Daoy (cell line): ENCODE measurements around the gene HES2. TPM values are rescaled to one million over a fixed set of nuclear protein-coding genes. Genes with fewer than 3 reads are reported as not detected.
"Not testable (repeated sequence)": the region's sequence is repeated elsewhere in the genome, so short reads cannot be mapped to it uniquely, and the experiment has no call there.

Source experiments
- DNase-seq: peaks from one replicate; pipeline ENCODE4 v3.0.0-alpha.2; 2015; ENCODE audit warnings: low read depth
- total RNA-seq: library from RNA; depleted of rRNA; stranded (reverse); fragments of >200 nt; shearing (Covaris generic); gene quantifications from 2 replicates; pipeline ENCODE4 v1.2.3, GENCODE V29; 2014; rRNA removed

Gene HES2, protein sequence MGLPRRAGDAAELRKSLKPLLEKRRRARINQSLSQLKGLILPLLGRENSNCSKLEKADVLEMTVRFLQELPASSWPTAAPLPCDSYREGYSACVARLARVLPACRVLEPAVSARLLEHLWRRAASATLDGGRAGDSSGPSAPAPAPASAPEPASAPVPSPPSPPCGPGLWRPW
- 0.27 TPM in 1 of 2 replicates, not detected in the other for total RNA-seq

DNA sequence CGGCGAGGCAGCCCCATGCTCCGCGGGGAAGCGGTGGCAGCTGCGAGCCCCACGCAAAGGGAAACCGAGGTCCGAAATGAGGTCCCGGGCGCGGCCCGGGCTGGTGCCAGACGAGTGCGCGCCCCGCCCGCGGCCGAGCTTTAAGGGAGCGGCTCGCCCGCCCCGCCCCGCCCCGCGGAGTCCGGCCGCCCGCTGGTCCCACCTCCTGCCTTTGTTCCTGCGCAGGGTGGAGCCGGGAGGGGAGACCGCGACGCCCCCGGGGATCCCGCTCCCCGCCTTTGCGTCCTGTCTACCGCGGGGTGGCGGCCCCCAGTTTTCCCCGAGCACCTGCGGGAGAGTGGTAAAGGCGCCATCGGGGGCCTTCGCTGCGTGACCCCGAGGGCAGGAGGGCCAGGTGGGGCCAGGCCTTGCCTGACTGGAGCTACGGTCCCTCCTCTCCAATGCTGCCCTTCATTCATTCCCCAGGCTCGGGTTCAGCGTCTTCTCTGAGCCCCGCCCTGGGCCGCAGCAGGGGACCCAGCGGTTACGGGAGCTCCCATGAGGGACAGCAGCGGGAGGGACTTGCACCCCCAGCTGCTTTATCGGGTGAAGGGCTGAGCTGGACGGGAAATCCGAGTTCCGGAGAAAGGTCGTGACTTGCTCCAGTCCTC is at the start of gene HES2:
HES2 (minus strand) TSS at position 116 of the 650 bp plus-strand sequence; CDS start at position 17, 99 bp downstream.
- peak; percentile 48 for DNase-seq

DNA sequence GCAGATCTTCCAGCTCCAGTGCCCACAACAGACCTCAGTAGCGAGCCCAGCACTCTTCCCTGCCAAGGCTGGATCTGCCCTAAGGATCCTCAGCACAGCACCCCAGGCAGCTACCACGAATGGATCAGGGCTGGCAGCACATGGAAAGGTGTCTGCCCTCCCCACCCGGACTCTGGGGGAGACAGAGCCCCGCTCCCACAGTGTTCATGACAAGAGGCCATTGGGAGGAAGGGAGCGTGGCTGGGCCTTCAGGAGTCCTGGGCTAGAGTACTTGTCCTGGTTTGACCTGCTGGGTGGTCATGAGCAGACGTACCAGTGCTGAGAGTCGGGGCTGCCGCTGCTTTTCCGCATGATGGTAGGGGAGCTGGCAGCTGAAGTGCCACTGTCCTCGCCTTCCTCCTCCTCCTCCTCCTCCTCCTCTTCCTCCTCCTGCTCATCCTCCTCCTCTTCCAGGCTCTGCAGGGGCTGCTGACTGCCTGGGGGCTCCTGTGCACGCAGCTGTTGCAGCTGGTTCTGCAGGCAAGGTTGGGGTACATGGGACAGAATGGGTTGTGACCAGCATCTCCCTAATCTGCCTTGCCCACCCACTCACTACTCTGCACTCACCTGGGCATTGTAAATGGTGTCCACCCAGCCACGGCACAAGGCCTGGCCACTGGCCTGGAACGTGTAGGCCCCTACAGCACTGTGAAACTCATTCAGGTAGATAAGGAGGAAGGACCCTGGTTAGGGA is 49.2 kb upstream of the HES2 start:
- no peak for DNase-seq

DNA sequence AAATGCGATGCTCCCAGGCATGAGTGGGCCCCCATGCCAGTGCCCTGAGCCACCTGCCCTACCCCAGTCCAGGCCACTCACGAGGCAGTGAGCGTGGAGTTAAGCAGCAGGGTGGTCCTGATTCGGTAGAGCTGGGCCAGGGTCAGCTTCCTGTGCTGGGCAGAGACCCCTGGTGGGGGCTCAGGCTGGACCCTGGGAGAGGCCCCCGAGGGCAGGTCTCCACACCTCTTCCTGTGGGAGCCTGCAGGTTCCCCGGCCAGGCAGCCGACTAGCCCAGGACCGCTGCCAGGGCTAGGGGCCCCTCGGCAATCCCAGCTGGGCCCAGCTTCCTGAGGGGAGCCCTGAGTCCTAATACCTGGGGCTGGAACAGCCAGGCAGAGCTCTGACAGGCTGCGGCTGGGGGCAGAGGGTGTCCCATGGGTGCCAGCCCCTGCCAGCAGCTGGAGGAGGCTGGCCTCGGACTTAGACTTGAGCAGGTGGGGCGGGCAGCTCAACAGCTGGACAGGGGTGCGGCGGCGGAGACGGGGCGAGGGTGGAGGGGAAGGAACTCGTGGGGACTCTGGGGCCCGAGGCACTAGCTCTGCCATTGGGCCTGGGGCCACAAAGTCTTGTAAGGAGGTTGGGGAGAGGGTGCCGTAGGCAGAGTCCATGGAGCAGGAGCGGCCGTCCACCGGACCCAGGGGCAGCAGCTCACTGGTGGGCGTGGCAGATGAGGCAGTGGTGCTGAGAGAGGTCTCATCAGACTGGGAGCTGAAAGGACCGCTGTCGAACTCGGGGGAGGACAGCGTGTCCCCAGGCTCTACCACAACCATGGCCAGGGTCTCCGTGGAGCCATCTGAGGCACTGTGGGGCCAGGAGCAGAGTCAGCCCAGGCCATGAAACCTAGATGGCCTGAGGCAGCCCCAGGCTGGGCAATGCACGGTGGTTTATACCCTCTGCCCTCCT is 48.3 kb upstream of the HES2 start:
- DNase-seq, result no peak

DNA sequence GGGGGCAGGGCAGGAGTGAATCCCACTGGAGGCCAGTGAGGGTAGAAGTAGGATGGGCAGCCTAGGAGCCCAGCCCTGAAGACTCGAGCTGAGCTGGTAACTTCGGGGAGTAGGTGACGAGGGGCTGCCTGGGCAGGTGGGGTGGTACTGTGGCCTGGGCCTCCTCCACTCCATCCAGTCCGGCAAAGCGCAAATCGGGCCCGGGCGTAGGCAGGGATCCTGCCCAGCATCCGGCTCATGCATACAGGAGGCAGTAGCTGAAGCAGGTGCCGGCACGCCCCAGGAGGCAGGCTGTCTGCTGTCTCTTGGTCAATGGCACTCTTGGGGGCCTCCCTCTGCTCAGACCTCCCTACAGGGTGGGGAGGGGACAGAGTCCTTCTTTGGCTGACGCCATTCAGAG is 47.5 kb upstream of the HES2 start:
- no peak for DNase-seq

DNA sequence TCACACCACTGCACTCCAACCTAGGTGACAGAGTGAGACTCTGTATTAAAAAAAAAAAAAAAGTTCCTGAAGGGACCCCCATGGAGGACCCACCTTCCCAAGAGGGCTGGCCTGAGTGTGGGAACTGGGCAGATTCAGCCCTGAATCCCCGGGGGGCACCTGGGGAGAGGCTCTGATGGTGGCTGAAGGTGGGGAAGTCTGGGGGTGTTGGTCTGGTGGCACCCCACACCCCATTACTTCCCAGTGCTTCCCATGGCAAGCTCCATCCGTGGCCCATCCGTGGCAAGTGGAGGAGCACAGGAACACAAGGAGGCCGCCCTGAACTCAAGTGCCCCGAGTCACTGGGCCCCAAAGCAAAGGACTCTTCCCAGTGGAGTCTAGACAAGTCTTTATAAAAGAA is 47.0 kb upstream of the HES2 start:
- no peak for DNase-seq

DNA sequence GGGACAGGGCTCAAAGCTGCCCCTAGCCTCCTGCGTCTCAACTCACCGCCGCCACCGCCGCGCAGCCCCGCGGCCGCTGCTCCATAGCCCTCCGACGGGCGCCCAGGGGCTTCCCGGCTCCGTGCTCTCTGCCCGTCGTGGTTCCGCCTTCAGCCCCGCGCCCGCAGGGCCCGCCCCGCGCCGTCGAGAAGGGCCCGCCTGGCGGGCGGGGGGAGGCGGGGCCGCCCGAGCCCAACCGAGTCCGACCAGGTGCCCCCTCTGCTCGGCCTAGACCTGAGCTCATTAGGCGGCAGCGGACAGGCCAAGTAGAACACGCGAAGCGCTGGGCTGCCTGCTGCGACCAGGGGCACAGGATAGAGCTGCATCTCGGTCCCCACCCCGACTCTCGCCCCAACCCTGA is 46.3 kb upstream of the HES2 start, which contains the start of gene TNFRSF25:
TNFRSF25 (minus strand) TSS at position 151 of the 400 bp plus-strand sequence; CDS start at position 85, 66 bp downstream.
- DNase-seq, result no peak

DNA sequence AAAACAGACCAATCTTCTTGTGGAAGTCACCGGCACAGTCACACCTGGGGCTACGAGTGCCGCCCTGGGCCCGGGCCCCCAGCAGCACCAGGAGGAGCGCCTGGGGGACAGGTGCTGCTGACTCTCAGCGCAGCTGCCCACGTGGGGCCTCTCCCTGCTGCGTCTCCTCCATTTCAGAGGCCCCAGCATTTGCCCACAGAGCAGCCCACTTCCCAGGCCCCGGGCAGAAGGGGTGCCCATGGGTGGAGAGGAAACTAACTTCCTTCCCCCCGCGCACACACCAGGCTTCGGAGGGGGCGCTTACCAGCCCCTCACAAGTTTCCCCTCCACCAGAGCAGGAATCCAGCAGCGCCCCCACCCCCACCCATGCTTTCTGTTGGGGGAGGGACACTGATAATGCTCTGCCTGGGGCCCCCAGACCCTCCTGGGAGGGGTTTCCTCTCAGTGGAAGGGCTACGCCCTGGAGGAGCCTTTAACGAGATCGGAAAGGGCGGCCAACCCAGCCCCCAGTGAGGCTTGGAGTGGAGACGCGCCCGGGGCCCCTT is 45.8 kb upstream of the HES2 start:
- no peak for DNase-seq

DNA sequence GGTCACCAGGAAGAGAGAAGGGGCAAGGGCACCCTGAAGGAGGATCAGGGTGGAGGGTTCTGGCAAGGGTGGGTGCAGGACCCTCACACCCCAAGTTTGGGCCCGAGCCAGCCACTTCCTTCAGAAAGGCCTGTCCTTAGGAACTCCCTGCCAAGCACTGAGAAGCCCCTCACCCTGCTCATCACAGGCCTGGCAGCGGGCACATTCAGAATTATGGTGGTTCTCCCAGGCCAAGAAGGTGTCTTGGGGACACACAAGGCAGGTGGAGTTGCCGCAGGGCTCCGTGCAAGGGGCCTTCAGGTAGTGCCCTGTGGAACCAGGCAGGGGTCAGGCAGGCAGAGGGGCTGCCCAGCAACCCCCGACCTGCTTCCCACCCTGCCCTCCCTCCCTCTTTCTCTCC is 45.2 kb upstream of the HES2 start:
- DNase-seq, result no peak

DNA sequence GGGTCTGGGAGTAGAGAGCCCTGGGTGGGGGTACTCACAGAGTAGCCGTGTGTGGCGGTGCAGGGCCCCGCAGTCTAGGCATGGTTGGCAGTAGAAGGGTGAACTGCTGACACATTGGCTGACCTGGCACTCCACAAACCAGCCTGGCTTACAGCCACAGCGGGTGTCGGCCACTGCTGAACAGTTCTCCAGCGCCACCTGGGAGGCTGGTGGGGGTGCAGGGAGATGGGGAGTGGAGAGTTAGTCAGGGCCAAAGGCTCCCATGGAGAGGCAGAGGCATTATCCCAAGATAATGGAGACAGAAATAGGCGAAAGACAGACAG is 44.8 kb upstream of the HES2 start:
- DNase-seq, result peak; percentile 43

DNA sequence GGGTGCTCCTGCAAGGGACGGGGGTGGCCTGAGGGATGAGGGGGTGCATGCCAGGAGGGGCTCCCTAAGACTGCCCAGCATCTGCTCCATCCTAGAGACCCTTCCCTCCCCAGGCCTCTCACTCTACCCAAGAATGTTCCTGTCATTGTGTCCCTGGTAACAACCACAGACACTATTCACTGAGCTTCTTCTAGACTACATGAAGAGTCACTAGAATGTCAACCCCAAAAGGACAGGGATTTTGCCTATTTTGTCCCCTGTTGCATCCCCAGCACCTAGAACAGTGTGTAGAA is 43.3 kb upstream of the HES2 start:
- DNase-seq, result no peak

DNA sequence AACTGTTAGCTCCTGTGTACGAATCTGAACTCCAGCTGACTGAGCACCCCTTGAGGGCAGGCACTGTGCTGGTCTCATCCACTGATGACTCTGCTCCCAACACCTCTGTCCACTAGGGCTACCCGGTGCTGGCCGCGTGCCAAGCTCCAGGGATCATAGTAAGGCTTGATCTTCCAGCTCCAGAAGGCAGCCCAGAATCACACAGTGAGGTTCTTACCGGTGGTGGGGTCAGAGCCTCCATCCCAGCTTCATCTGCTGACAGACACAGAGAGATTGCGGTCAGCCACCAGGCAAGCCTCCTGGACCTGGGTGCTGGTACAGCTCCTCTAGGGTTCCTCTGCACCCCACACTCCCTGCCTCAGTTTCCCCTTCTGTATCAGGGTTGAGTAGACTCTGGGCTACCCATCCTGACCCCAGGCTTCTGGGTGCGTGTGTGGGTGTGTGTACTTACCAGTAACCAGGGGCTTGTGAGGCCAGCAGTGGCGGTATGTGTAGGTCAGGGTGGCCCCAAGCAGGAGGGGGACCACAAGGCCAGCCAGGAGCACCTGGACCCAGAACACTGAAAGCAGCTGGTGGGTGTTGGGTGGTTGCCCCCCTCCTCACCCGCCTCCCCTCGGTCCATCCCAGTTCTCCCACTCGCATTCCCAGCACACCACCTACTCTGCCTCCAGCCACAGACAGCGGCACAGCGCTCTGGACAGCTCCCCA is 42.8 kb upstream of the HES2 start:
- DNase-seq, result no peak

DNA sequence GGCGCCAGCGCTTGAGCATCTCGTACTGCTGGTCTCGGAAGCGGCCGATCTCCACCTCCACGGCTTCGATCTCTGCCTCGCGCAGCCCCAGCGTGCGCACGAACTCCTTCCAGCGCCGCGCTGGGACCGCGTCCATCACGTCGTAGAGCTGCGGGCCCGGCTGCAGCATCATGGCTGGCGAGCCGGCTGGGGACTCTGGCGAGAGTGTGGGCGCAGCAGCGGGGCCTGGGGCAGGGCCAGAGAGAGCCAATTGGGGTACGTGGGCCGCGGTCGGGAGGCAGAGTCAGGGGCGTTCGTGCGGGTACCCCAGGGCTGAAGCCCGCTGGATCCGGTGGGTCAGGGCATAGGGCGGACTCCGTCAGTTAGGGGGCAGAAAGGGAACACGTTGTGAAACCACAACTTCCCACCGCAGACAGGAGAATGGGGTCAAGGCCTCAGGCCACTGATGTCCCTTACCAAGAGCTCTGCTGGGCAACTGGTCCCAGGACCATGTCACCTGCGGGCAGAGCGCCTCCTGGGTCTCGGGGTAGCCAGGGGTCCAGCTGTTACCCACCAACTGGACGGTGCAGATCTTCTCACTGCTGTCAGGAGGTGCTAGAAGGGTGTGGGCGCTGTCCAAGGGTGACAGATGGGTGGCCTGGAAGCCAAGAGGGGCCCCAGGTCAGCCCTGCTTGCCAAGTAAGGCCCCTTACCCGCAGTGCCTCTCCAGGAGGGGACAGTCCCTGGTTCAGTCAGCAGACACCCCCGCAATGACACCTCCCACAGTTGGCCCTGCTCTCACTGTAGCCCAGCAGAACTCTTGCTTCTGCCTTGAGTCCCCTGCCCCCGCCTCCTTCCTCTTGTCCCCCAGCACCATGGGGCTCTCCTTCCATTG is 42.1 kb upstream of the HES2 start:
- DNase-seq, result no peak

DNA sequence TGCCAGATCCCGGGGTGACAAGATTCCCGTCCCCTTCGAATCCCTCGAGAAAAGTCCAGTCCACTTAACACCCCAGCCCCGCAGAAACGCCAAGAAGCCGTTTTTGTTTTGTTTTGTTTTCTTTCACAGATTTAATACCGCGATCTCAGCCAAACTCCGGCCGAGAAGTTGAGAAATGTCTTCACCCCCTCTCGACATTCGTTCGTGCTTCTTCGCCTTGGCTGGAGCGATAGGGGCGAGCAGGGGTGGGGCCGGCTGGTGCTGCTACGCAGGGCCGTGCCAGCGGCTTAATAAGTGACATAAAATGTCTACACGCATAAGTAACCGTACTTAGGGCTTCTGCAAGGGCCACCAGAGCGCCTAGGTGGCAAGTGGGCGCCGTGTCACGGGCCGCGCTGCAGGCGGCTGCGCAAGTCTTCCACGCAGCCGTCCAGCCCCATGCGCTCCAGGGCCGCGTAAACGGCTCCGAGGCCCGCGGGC is 41.4 kb upstream of the HES2 start:
- DNase-seq, result no peak

DNA sequence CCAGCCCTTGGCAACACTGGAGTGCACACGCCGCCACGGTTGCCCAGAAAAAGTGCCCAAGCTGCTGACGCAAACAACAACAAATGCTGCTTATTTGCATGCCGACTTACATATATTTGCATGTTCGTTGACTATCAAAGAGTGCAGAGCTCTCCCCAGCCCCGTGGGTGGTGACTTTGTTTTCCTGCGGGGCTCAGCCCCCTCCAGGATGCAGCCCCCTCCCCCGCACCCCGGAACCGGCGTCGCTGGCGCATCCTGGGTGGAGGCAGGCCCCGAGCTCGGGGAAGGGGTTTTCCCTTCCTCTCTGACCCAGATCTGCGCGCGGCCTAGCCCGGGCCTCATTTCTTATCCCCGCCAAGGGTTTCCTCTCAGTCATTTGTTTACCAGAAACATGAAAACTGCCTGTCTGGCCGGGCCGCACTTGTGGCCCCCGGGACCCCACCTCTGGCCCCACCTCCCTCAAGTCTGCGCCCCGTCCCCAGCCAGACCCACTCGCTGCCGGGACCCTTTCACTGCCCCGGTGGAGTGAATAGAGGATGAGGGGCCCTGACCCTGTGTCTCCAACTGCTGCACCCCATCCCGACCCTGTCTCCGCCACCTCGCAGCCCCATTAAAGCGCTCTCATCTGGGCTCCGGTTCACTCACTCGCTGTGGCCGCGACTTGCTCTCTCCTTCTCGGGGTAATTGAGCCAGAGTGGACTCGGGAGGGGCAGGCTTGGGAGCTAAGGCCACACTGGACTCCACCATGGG is 40.8 kb upstream of the HES2 start:
- no peak for DNase-seq

DNA sequence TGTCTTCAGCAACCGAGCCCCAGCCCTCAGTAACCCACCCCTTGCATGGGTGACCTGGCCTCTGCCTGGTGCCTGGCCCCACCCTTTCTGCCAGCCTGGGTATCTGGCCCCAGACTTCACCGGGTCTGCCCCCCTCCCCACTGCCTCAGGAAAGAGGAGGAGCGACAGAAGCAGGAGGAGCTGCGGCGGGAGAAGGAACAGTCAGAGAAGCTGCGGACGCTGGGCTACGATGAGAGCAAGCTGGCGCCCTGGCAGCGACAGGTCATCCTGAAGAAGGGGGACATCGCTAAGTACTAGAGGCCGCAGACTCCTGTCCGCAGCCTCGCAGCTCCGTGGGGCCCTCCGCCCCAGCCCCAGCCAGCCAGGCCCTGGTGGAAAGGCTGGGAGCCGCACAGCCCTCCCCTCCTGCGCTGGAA is 40.1 kb upstream of the HES2 start:
- DNase-seq, result no peak

DNA sequence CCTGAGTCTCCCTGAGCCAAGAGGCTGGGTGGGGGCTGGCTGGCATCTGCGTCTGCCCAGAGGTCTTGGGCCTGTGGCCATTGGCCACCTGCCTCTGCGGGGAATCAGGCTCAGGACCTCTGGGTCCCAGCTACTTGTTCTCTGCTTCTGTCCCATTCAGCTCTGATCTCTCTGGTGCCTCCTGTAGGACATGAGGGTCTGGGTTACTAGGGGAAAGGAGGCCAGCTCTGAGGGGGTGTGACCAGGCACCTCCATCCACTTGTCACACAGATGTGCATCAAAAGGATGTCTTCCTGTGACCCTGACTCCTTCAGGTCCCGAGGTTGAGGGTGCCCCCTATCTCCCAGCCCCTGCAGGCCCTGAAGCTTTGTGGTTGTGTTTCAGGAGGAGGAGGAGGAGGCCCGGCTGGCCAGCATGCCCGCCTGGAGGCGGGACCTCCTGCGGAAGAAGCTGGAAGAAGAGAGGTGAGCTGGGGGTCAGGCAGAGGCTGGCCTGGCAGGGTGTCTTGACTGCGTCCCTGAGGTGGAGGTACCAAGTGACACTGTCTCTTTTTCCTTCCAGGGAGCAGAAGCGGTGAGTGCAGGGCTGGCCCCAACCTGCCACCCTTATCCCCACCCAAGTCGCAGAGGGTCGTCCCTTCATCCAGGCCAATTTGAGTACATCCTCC is 37.2 kb upstream of the HES2 start:
- DNase-seq, result no peak

DNA sequence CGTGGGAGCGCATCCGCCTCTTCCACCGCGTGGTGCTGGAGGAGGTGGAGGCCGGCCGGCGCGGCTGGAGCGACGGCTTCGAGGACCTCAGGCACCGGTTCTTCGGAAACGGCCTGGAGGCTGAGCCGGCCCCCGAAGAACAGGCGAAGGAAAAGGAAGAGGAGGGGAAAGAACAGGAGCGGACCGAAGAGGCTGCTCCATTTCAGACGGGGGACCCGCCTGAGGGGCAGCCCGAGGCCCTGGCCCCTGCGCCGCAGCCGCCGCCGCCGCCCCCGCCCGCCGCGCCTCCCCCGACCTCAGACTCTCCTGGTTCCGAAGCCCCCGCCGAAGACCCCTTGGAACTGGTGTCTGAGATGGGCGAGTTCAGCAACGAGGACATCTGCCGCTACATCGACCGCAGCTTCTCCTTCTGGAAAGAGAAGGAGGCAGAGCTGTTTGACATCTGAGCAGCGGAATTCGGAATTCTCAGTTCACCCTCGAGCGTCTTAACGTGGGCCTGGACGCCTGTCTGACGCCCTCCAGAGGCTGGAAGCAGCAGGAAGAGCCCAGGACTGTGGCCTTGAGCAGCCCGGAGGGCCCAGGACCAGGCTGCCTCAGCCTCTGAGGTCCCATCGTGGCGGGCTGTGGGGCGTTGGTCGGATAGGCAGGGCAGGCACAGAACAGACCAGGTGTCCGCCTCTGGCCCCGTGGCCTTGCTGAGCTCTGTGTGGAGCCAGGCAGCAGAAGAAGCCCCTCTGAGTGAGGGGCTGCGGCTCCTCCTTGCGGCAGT is 36.2 kb upstream of the HES2 start:
- DNase-seq, result not testable (repeated sequence)
